Memory B cell (primary cell): ENCODE data around the gene TRIM63.
"Not testable (repeated sequence)": the region's sequence is repeated elsewhere in the genome, so short reads cannot be mapped to it uniquely, and the experiment has no call there.

Source experiments
- ATAC-seq: fragments of 150-1000 bp; cut with Tn5 transposase; 2 replicates; pipeline ENCODE4 v1.10.0; 2021; ENCODE audit warnings: low read depth, mild to moderate bottlenecking, moderate library complexity
- DNase-seq, 2 donors: peaks; one replicate each; pipeline ENCODE4 v3.0.0; 2022; ENCODE audit warnings: low spot score in 2 of 2
- H3K27ac Mint-ChIP-seq: one replicate; pipeline ENCODE4 v1.8.0; 2022; ENCODE audit warnings: mild to moderate bottlenecking, moderate library complexity, mixed read lengths
- H3K27me3 Mint-ChIP-seq: one replicate; pipeline ENCODE4 v1.8.0; 2022; ENCODE audit warnings: mixed read lengths
- H3K36me3 Mint-ChIP-seq: one replicate; pipeline ENCODE4 v1.8.0; 2022; ENCODE audit warnings: mild to moderate bottlenecking, mixed read lengths
- H3K4me1 Mint-ChIP-seq: one replicate; pipeline ENCODE4 v1.8.0; 2022; ENCODE audit warnings: mixed read lengths
- H3K4me3 Mint-ChIP-seq: one replicate; pipeline ENCODE4 v1.8.0; 2022; ENCODE audit warnings: mild to moderate bottlenecking, moderate library complexity, mixed read lengths
- H3K9me3 Mint-ChIP-seq: one replicate; pipeline ENCODE4 v1.8.0; 2022; ENCODE audit warnings: mixed read lengths

The TRIM63 gene

DNA sequence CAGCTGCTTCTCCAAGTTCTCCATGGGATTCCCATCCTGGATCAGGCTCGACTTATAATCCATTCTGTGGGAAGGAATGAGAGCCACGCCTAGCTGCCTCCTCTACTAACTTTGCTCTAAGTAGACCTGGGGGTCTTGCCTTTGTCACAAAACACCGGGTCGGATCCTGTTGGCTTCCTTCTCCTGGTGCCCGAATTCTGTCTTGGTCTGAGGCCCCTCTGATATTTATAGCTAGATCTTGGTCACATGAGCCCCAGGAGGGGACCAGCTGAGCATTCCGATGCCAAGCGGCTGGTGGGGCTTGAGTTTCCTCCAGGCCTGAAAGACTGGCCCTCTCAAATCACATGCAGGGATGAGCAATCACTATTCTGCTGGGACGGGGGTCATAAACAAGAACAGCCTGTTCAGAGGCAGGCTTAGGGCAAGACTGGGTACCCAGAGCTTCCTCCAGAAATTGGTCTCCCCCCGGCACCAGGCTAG is at the start of gene TRIM63:
Gene TRIM63, minus strand, starts transcription at position 199 of the 480 bp plus-strand sequence. Its CDS starts 136 bp downstream, at position 63.
- Mint-ChIP-seq H3K27ac (no peak within 1 kb of the TSS), H3K4me1 (no peaks in the 10 kb centered on the region), H3K4me3 (no peak within 1 kb of the TSS), H3K27me3 (peaks cover 19% of the 10 kb centered on the region), H3K36me3 (no peaks in the 10 kb centered on the region), H3K9me3 (no peaks in the 10 kb centered on the region)
- no peak for ATAC-seq
- no peak for DNase-seq

DNA sequence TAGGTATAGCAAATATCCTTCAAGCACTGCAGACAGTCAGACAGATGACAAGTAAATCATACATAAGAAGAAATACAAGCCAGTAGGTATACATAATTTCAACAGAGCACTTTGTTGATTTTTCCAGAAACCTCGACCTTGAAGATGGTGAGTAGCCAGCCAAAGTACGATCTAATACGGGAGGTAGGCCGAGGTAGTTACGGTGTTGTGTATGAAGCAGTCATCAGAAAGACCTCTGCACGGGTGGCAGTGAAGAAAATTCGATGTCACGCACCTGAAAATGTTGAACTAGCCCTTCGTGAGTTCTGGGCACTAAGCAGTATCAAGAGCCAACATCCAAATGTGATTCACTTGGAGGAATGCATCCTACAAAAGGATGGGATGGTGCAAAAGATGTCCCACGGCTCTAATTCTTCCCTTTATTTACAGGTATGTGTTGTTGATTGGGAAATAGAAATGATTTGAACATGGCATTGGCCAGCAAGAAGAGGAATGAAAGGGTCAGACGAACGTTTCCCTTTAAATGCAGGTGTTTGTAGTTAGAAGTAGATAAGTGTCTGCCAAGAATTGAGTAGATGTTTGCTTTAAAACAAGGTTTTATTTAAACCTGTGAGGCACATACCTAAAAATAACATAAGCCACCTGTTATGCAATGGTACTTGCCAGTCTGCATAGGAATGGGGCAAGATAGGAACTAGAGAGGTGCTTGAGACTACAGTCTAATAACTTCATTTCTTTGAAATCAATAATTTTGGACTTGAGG is 46.9 kb upstream of the TRIM63 start:
- Mint-ChIP-seq H3K27me3 (no peaks in the 10 kb centered on the region), H3K27ac (no peak overlapping the region), H3K4me3 (no peak overlapping the region), H3K4me1 (peaks cover 13% of the 10 kb centered on the region), H3K9me3 (no peaks in the 10 kb centered on the region), H3K36me3 (peaks cover 4% of the 10 kb centered on the region)
- no peak for DNase-seq
- ATAC-seq, result no peak

DNA sequence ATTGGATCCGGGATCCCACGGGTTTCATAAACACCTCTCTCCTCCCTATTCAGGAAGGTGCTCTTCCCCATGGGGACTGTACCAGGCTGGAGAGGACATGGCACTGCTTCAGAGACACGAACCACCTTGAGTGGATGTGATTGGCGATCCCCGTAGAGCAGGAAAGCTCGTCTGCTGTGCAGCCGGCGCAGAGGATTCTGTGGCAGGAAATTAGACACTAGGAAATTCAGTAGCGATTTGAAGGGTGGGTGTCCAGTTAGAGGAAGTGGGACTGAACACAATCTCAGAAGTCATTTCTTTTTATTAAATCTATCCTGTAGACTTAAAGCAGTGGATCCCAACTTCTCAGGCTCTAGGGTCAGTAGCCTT is 45.0 kb upstream of the TRIM63 start:
- no peak overlapping the region for H3K27ac Mint-ChIP-seq
- peaks cover 13% of the 10 kb centered on the region for H3K4me1 Mint-ChIP-seq
- H3K4me3 Mint-ChIP-seq, result peak overlapping the region; percentile 94
- H3K9me3 Mint-ChIP-seq, result no peaks in the 10 kb centered on the region
- H3K27me3 Mint-ChIP-seq, result no peaks in the 10 kb centered on the region
- H3K36me3 Mint-ChIP-seq, result peaks cover 4% of the 10 kb centered on the region
- ATAC-seq (no peak), DNase-seq (peak in 1 of 2 donors; percentile 18)

DNA sequence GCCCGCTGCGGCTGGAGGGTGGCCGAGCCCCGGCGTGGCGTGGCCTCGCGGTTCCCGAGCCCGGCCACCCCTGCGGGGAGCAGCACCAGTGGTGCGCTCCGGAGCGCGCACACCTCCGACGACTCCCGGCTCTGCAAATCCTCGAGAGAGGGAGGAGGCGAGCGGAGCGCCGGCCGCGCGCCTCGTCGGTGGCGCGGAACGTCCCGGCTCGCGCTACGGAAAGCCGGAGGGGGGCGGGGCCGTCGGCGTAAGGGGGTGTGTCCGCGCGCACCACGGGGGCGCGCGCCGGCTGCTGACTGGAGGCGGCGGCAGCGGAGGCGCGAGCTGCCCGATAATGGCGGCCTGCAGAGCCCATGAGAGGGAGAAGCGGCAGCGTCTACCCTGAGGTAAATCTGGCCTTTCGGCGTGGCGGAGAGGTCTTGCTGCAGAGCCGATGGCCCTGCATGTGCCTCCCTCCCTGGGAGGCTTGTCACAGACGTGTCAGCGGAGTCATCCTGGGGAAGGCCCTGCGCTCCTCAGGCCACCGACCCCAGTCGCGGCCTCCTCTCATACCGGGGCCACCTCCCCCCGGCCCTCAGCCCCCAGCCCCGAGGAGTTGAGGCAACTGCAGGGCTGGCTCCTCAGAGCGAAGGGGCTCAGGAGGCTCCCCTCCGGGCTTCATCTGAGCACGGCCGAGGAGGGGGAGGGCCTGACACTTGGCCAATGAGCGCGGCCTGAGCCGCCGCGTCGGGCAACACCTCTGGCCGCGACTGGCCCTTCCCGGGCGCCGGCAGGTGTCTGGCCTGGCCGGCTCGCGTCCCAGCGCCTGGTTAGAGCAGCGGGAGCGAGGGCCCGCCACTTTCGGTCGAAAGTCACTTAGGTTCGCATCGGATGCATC is 44.3 kb upstream of the TRIM63 start, which contains the start of gene PDIK1L:
Gene PDIK1L, plus strand, starts transcription at position 295 of the 877 bp plus-strand sequence. CDS start 2,485 bp downstream, outside the sequence.
- Mint-ChIP-seq H3K4me1 (peaks cover 13% of the 10 kb centered on the region), H3K4me3 (peak within 1 kb of the TSS; percentile 94), H3K36me3 (peaks cover 4% of the 10 kb centered on the region), H3K27ac (peak within 1 kb of the TSS; percentile 82), H3K27me3 (no peaks in the 10 kb centered on the region), H3K9me3 (no peaks in the 10 kb centered on the region)
- DNase-seq, result peak; percentile 90
- ATAC-seq, result peak; percentile 86

DNA sequence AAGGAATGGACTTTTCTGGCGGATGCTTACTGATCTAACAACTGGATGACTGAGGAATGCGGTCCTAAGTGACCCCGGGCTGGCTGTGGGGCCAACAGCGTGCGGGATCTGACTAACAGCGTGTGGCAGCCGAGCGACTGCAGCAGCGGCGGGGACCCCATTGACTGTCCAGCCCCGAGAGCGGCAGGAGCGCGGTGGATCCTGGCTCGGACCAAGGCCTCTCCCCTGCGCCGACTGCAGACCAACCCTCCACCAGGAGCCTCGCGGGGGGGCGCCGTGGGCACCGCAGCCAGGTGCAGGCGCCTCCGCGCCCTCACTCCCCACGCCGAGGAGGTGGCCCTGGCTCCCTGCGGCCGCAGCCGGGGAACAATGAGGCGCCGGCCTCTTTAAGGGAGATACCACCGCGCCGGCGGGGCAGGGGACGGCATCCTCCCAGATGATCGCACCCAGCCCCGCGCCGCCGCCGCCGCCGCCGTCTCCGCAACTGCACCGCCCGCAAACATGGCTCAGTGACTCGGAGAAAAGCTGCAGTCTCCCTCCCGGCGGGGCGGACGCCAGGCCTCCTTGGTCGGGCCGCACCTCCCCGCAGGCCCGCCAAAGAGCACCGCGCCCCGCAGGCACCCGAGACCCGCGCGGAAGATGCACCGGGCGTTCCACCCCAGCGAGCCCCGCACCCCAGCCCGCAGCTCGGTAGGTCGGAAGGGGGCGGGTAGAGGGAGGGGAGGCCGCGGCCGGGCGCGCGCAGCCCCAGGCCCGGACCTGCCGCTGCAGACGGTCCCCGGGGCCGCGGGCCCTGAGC is 43.5 kb upstream of the TRIM63 start:
- ATAC-seq, result peak; percentile 50
- Mint-ChIP-seq H3K36me3 (peaks cover 4% of the 10 kb centered on the region), H3K4me3 (peak overlapping the region; percentile 87), H3K4me1 (peaks cover 13% of the 10 kb centered on the region), H3K9me3 (no peaks in the 10 kb centered on the region), H3K27ac (peak overlapping the region; percentile 82), H3K27me3 (no peaks in the 10 kb centered on the region)
- DNase-seq, result peak; percentile 55 to 66

DNA sequence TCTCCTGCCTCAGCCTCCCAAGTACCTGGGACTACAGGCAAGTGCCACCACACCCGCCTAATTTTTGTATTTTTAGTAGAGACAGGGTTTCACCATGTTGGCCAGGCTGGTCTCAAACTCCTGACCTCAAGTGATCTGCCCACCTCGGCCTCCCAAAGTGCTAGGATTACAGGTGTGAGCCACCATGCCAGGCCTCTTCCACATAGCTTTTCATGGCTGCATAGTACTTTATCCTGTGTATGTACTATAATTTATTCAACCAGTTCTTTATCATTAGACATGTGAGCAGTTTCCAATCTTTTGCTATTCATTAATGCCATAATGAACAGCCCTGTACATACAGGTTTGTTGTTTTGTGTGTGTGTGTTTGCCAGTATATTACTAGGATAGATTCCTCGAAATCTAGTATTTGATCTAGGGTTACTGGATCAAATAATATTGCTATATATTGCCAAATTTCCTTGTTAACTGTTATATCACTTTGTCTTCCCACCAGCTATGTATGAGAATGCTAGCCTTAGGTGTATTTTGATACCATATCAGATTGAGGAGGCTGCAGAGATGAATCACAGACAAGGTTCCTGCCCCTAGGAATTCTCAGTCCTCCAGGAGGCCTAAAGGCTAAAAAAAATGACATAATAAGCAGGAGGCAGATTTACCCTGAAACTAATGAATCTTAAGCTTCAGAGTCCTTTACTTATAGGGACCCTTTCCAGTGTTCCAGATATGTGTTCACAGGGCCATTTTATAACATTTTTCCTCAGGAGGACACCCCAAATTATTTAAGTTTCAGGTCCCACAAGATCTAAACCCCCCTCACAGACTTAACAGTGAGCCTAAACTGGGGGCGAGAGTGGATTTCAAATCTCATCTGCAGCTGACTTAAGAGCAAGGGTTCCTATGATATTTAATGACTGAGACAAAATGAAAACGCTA is 42.1 kb upstream of the TRIM63 start:
- H3K27me3 Mint-ChIP-seq, result no peaks in the 10 kb centered on the region
- H3K9me3 Mint-ChIP-seq, result no peaks in the 10 kb centered on the region
- ATAC-seq (no peak), DNase-seq (no peak)
- H3K27ac Mint-ChIP-seq, result no peak overlapping the region
- peaks cover 18% of the 10 kb centered on the region for H3K4me1 Mint-ChIP-seq
- H3K4me3 Mint-ChIP-seq, result peak overlapping the region; percentile 87
- peaks cover 4% of the 10 kb centered on the region for H3K36me3 Mint-ChIP-seq

DNA sequence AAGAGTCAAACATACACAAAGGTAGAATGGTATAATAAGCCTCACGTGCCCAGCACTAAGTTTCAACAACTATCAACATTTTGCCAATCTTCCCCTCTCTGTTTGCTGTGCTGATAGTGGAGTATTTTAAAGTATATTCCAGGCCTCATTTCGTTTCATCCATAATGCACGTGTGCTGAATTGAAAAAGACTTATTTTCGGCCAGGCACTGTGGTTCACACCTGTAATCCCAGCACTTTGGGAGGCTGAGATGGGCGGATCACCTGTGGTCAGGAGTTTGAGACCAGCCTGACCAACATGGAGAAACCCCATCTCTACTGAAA is 37.8 kb upstream of the TRIM63 start:
- not testable (repeated sequence) for H3K4me3 Mint-ChIP-seq, H3K36me3 Mint-ChIP-seq, DNase-seq, H3K27me3 Mint-ChIP-seq, ATAC-seq, H3K9me3 Mint-ChIP-seq, H3K4me1 Mint-ChIP-seq, H3K27ac Mint-ChIP-seq

DNA sequence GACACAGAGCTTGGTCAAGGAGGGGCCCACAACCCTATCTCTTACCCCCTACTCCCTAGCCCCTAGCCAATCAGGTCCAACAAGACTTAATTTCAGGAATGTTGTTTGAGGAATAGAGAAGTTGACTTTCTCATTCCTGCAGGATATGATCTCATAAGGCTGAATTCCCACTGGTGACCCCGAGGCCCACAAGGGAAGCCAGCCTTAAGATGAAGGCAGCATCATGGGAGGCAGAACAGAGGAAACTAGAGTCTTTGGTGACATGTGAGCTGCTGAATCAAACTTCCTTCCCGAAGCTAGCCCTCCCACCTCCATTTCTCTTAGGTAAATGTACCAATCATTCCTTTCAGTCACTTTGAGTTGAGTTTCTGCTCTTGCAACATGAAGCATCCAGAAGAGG is 35.1 kb upstream of the TRIM63 start:
- H3K4me1 Mint-ChIP-seq, result peaks cover 5% of the 10 kb centered on the region
- no peak overlapping the region for H3K27ac Mint-ChIP-seq
- H3K9me3 Mint-ChIP-seq, result no peaks in the 10 kb centered on the region
- H3K27me3 Mint-ChIP-seq, result peaks cover 8% of the 10 kb centered on the region
- H3K36me3 Mint-ChIP-seq, result no peaks in the 10 kb centered on the region
- no peak overlapping the region for H3K4me3 Mint-ChIP-seq
- DNase-seq (no peak), ATAC-seq (no peak)

DNA sequence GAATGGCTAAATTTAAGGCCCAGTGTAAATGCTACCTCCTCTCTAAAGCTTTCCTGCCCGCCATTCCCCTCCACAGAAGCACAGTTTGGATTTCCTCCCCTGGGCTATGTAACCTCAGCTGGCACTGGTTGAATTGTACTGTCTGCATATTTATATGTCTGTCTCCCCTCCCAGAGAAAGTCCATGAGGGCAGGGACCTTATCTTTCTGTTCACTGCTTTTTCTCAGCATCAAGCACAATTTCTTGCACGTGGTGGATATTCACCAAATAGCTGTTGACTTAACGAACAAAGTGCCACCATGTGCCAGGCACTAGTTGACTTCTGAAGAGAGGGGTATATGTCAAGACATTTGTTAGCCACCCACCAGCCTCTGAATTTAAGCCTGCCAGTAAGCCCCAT is 34.7 kb upstream of the TRIM63 start:
- no peak for DNase-seq
- H3K4me1 Mint-ChIP-seq, result peaks cover 5% of the 10 kb centered on the region
- H3K4me3 Mint-ChIP-seq, result no peak overlapping the region
- H3K36me3 Mint-ChIP-seq, result no peaks in the 10 kb centered on the region
- H3K9me3 Mint-ChIP-seq, result no peaks in the 10 kb centered on the region
- no peak for ATAC-seq
- H3K27ac Mint-ChIP-seq, result no peak overlapping the region
- peaks cover 8% of the 10 kb centered on the region for H3K27me3 Mint-ChIP-seq

DNA sequence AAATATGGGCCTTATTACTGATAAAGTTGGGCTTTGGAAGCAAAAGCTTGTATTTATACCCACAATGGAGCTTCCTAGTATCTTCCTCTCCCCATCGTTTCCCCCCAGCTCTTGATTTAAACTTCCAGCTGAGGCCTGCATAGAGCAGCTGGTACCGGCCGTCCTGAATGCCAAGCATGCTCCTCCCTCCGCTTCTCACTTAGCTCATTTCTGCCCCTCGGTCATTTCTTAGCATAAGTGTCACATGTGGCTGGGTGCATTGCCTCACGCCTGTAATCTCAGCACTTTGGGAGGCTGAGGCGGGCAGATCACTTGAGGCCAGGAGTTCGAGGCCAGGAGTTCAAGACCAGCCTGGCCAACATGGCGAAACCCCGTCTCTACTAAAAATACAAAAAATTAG is 32.8 kb upstream of the TRIM63 start:
- not testable (repeated sequence) for H3K9me3 Mint-ChIP-seq, H3K36me3 Mint-ChIP-seq, H3K27me3 Mint-ChIP-seq, DNase-seq, H3K4me1 Mint-ChIP-seq, H3K27ac Mint-ChIP-seq, H3K4me3 Mint-ChIP-seq, ATAC-seq

DNA sequence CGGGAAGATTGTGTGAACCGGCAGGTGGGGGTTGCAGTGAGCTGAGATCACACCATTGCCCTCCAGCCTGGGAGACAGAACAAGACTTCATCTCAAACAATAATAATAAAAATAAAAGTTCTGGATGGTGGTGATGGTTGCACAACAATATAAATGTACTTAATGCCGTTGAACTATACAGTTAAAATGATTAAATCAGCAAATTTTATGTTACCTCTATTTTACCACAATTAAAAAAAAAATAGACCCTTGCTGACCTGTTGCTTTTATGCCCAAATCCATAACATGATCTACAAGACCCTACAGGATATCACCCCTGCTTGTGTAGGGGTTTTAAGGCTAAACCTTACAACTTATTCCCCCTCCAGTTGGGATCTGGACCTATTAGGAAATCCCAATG is 32.4 kb upstream of the TRIM63 start:
- H3K4me1 Mint-ChIP-seq, result no peaks in the 10 kb centered on the region
- H3K36me3 Mint-ChIP-seq, result no peaks in the 10 kb centered on the region
- H3K9me3 Mint-ChIP-seq, result no peaks in the 10 kb centered on the region
- H3K4me3 Mint-ChIP-seq, result no peak overlapping the region
- ATAC-seq (no peak), DNase-seq (no peak)
- H3K27me3 Mint-ChIP-seq, result peaks cover 9% of the 10 kb centered on the region
- H3K27ac Mint-ChIP-seq, result no peak overlapping the region

DNA sequence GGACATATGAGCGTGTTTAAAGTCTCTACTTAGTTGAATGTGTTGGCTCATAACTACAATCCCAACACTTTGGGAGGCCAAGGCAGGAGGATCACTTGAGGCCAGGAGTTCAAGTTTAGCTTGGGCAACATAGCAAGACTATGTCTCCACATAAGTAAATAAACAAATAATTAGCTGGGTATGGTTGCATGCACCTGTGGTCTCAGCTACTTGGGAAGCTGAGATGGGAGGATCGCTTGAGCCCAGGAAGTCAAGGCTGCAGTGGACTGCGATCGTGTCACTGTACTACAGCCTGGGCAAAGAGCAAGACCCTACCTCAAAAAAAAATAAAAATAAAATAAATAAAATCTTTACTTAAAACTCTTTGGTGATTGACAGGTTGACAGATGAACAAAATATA is 31.2 kb upstream of the TRIM63 start:
- H3K27ac Mint-ChIP-seq, result no peak overlapping the region
- no peak for DNase-seq
- peaks cover 3% of the 10 kb centered on the region for H3K4me1 Mint-ChIP-seq
- ATAC-seq, result no peak
- no peaks in the 10 kb centered on the region for H3K9me3 Mint-ChIP-seq
- no peak overlapping the region for H3K4me3 Mint-ChIP-seq
- no peaks in the 10 kb centered on the region for H3K36me3 Mint-ChIP-seq
- H3K27me3 Mint-ChIP-seq, result peaks cover 9% of the 10 kb centered on the region

DNA sequence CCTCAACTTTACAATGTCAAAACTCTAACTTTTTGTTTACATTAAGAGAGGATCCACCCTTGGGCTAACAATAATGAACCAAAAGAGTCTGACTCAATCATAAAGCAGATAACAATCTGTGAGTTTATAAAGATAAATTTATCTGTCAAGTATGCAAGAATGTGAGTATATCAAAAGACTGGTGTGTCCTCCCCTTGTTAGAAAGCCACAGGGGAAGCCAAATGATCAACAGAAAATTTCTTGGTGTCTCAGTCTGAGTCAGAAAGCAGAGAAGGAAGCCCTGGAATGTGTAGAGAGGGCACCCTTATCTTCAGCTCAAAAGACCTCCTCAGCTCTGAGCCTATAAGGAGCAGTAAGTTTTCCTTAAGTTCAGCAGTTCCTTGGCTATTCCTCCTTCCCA is 30.3 kb upstream of the TRIM63 start:
- Mint-ChIP-seq H3K27me3 (peaks cover 9% of the 10 kb centered on the region), H3K9me3 (no peaks in the 10 kb centered on the region), H3K27ac (no peak overlapping the region), H3K36me3 (no peaks in the 10 kb centered on the region), H3K4me1 (peaks cover 3% of the 10 kb centered on the region), H3K4me3 (no peak overlapping the region)
- no peak for ATAC-seq
- DNase-seq, result no peak
